HepG2 (cell line): ENCODE data around the gene NUP153. TPM values are rescaled to one million over a fixed set of nuclear protein-coding genes. Genes with fewer than 3 reads are reported as not detected.
A peak's percentile ranks its signal among the peaks of the same experiment; 100 is the strongest.
"Not testable (repeated sequence)": the region's sequence is repeated elsewhere in the genome, so short reads cannot be mapped to it uniquely, and the experiment has no call there.

Experiments
- ATAC-seq: fragments of 200-7000 bp; cut with Tn5 transposase; 3 replicates; pipeline ENCODE4 v1.9.1; 2020; ENCODE audit warnings: mild to moderate bottlenecking, moderate library complexity
- BruUV-seq: library from RNA; stranded (reverse); fragments of 400-500 nt; replicated peaks from 2 replicates; lab custom pipeline; 2021; lab: Mats Ljungman, UMichigan
- CTCF ChIA-PET: fragments of 300-600 bp; formaldehyde crosslinking; extraction: SDS; loops from one replicate; lab custom pipeline; 2021; ENCODE audit warnings: low total read pairs, inconsistent platforms, low intra/inter-chr PET ratio; lab: Yijun Ruan, JAX
- POLR2A ChIA-PET: fragments of 350-600 bp; sonication (Branson Sonifier 250); formaldehyde crosslinking; loops from one replicate; lab custom pipeline; 2020; ENCODE audit warnings: antibody characterized with exemption, inconsistent platforms; lab: Yijun Ruan, JAX
- DNase-seq: peaks from one replicate; pipeline ENCODE4 v3.0.0-alpha.2; 2015; ENCODE audit warnings: low spot score
- FAIRE-seq: peaks from 3 replicates; lab custom pipeline; 2011; peaks lifted over from hg19 to GRCh38; lab: Jason Lieb, UNC
- H2AFZ ChIP-seq: one replicate; pipeline ENCODE4 v1.6.1; 2011; ENCODE audit warnings: low read length, inconsistent platforms
- H3K27ac ChIP-seq: fragments of 300-600 bp; 3 replicates; pipeline ENCODE4 v1.8.0; 2011; ENCODE audit warnings: mixed run types, mild to moderate bottlenecking, mixed read lengths, low read length, inconsistent platforms; ENCODE audit not compliant: insufficient read depth; ENCODE audit errors: extremely low read length
- H3K27me3 ChIP-seq, 2 experiments: fragments of 200-600 bp in 1 of 2; 2 replicates in 1 of 2; 3 replicates in 1 of 2; pipeline versions ENCODE4 v1.6.0 to v1.8.0; 2011; ENCODE audit warnings: low read length in 2 of 2, mild to moderate bottlenecking in 2 of 2, moderate library complexity in 2 of 2, inconsistent platforms in 1 of 2; ENCODE audit not compliant: insufficient read depth in 2 of 2, control insufficient read depth in 1 of 2
- H3K36me3 ChIP-seq, 2 experiments: fragments of 200-600 bp in 1 of 2; replicated peaks in 1 of 2; 2 replicates in 1 of 2; 3 replicates in 1 of 2; pipeline versions ENCODE4 v1.5.1 to v1.8.0; 2011; ENCODE audit warnings: low read length in 2 of 2, inconsistent platforms in 1 of 2; ENCODE audit not compliant: insufficient read depth in 2 of 2, control insufficient read depth in 1 of 2
- H3K4me1 ChIP-seq: 2 replicates; pipeline ENCODE4 v1.5.1; 2012; ENCODE audit warnings: low read length, inconsistent platforms; ENCODE audit not compliant: insufficient read depth
- H3K4me2 ChIP-seq: 2 replicates; pipeline ENCODE4 v1.6.0; 2011; ENCODE audit warnings: low read depth, low read length, inconsistent platforms
- H3K4me3 ChIP-seq, 3 experiments: fragments of 200-600 bp in 1 of 3; sonication (generic), shearing (Covaris generic) in 1 of 3; replicated peaks in 1 of 3; 2 replicates each; pipeline ENCODE4 v1.5.1; 2011 to 2016; ENCODE audit warnings: low read length in 3 of 3, inconsistent platforms in 2 of 3, low read depth in 2 of 3, mild to moderate bottlenecking in 2 of 3, control low read depth in 1 of 3, mixed read lengths in 1 of 3; ENCODE audit not compliant: insufficient read depth in 1 of 3
- H3K79me2 ChIP-seq: one replicate; pipeline ENCODE4 v1.6.1; 2011; ENCODE audit warnings: low read length, inconsistent platforms; ENCODE audit not compliant: insufficient read depth
- H3K9ac ChIP-seq: 2 replicates; pipeline ENCODE4 v1.6.0; 2011; ENCODE audit warnings: mild to moderate bottlenecking, low read depth, low read length, inconsistent platforms; ENCODE audit not compliant: insufficient read depth
- H3K9me3 ChIP-seq: 2 replicates; pipeline ENCODE4 v1.5.1; 2012; ENCODE audit warnings: mild to moderate bottlenecking, low read length
- H4K20me1 ChIP-seq: 2 replicates; pipeline ENCODE4 v1.6.0; 2011; ENCODE audit warnings: inconsistent platforms, mild to moderate bottlenecking, low read length, moderate library complexity; ENCODE audit not compliant: insufficient read depth
- DRAP1 ChIP-seq: IDR thresholded peaks from 2 replicates; pipeline ENCODE4 v1.6.1; 2016; ENCODE audit warnings: missing genetic modification reagents, missing compliant biosample characterization
- MED8 ChIP-seq: sonication (generic); formaldehyde crosslinking; IDR thresholded peaks from 2 replicates; pipeline ENCODE4 v1.8.1; 2023; ENCODE audit warnings: mild to moderate bottlenecking, missing genetic modification reagents; ENCODE audit not compliant: insufficient replicate concordance
- NFYB ChIP-seq: sonication (generic); formaldehyde crosslinking; IDR thresholded peaks from 2 replicates; pipeline ENCODE4 v1.4.0; 2020; ENCODE audit warnings: missing genetic modification reagents
- NFYC ChIP-seq: IDR thresholded peaks from 2 replicates; pipeline ENCODE4 v1.6.1; 2016; ENCODE audit warnings: missing genetic modification reagents, missing compliant biosample characterization
- POGZ ChIP-seq: sonication (generic); formaldehyde crosslinking; IDR thresholded peaks from 2 replicates; pipeline ENCODE4 v1.4.0; 2020; ENCODE audit warnings: mild to moderate bottlenecking, missing genetic modification reagents
- ZMYM4 ChIP-seq: sonication (generic); formaldehyde crosslinking; IDR thresholded peaks from 2 replicates; pipeline ENCODE4 v1.8.1; 2023; ENCODE audit warnings: mild to moderate bottlenecking, missing genetic modification reagents
- ZNF317 ChIP-seq: sonication (generic); formaldehyde crosslinking; IDR thresholded peaks from 2 replicates; pipeline ENCODE4 v1.5.0; 2020; ENCODE audit warnings: mild to moderate bottlenecking, missing genetic modification reagents
- ZNF605 ChIP-seq: sonication (generic); formaldehyde crosslinking; IDR thresholded peaks from 2 replicates; pipeline ENCODE4 v1.8.0; 2022; ENCODE audit warnings: mild to moderate bottlenecking, missing genetic modification reagents
- WGBS: methylation state at CpG from one replicate; pipeline ENCODE4 v1.1.6; 2017; ENCODE audit warnings: low lambda C conversion rate; 5-methylcytosine and 5-hydroxymethylcytosine counted together
- in situ Hi-C: cut with HindIII; loops from 2 replicates; pipeline ENCODE4 v1.10.0; 2017; ENCODE audit warnings: low pct_unique_long_range_greater_than_20kb; ENCODE audit not compliant: extremely low pct_ligation_motif_present
- intact Hi-C: fragments of 100-400 bp; cut with micrococcal nuclease; formaldehyde crosslinking; loops from one replicate; pipeline ENCODE4 v1.10.0; 2022; ENCODE audit not compliant: unreplicated experiment
- polyA plus RNA-seq, 8 experiments: library from polyadenylated mRNA; depleted of rRNA in 3 of 8; stranded (reverse) in 7 of 8; unstranded in 1 of 8; fragments of >200 nt; fragmentation: Illumina TruSeq in 4 of 8; extraction: Trizol in 4 of 8; gene quantifications; 2 replicates each; pipeline versions ENCODE4 v1.2.1 to v1.2.3, GENCODE V29; 2011 to 2016; ENCODE audit warnings: low read depth in 4 of 8, missing spikeins in 1 of 8, mixed read lengths in 1 of 8; ENCODE audit not compliant: insufficient read depth in 1 of 8
- total RNA-seq, 5 experiments: library from RNA; depleted of rRNA; stranded (reverse); fragments of >200 nt; fragmentation: Illumina TruSeq; extraction: Trizol; gene quantifications; 2 replicates each; pipeline ENCODE4 v1.2.3, GENCODE V29; 2016; ENCODE audit warnings: low read depth in 1 of 5
- TF ChIP-seq, protein P1 (sequence below): sonication (generic); formaldehyde crosslinking; IDR thresholded peaks from 2 replicates; pipeline ENCODE4 v1.5.1; 2020; ENCODE audit warnings: mild to moderate bottlenecking, missing genetic modification reagents, moderate library complexity

NUP153 gene
- total and polyA plus RNA-seq, 2 of the 13 experiments (the other 11 are each of a cell fraction or from before 2014, with no cell fraction given): 29.8 to 55.2 TPM

GRCh38 chr6:17745324-17745723 lies 38.6 kb upstream of the NUP153 start:
- ATAC-seq, H3K36me3 ChIP-seq, H3K4me3 ChIP-seq, H3K9ac ChIP-seq, H3K79me2 ChIP-seq, FAIRE-seq, H3K27ac ChIP-seq, CTCF ChIA-PET, H3K4me2 ChIP-seq, DNase-seq, H2AFZ ChIP-seq, in situ Hi-C loops, BruUV-seq, H3K9me3 ChIP-seq, intact Hi-C loops, H4K20me1 ChIP-seq, H3K27me3 ChIP-seq: not testable (repeated sequence)
- H3K4me1 ChIP-seq: peaks cover 35% of the 10 kb centered on the region
- TF ChIP-seq, protein P1, sequence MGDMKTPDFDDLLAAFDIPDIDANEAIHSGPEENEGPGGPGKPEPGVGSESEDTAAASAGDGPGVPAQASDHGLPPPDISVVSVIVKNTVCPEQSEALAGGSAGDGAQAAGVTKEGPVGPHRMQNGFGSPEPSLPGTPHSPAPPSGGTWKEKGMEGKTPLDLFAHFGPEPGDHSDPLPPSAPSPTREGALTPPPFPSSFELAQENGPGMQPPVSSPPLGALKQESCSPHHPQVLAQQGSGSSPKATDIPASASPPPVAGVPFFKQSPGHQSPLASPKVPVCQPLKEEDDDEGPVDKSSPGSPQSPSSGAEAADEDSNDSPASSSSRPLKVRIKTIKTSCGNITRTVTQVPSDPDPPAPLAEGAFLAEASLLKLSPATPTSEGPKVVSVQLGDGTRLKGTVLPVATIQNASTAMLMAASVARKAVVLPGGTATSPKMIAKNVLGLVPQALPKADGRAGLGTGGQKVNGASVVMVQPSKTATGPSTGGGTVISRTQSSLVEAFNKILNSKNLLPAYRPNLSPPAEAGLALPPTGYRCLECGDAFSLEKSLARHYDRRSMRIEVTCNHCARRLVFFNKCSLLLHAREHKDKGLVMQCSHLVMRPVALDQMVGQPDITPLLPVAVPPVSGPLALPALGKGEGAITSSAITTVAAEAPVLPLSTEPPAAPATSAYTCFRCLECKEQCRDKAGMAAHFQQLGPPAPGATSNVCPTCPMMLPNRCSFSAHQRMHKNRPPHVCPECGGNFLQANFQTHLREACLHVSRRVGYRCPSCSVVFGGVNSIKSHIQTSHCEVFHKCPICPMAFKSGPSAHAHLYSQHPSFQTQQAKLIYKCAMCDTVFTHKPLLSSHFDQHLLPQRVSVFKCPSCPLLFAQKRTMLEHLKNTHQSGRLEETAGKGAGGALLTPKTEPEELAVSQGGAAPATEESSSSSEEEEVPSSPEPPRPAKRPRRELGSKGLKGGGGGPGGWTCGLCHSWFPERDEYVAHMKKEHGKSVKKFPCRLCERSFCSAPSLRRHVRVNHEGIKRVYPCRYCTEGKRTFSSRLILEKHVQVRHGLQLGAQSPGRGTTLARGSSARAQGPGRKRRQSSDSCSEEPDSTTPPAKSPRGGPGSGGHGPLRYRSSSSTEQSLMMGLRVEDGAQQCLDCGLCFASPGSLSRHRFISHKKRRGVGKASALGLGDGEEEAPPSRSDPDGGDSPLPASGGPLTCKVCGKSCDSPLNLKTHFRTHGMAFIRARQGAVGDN (CRISPR knock-in tag): peak; percentile 18; the same call in 1 of the 2 replicates
- POLR2A ChIA-PET: interaction anchor here (1.7 kb wide), 1 partner anchor 39 kb away, joined by 13 read pairs; the partner anchor contains the start of gene NUP153
- 96% methylated on average over 22 of the region's 35 CpGs for WGBS

DNA sequence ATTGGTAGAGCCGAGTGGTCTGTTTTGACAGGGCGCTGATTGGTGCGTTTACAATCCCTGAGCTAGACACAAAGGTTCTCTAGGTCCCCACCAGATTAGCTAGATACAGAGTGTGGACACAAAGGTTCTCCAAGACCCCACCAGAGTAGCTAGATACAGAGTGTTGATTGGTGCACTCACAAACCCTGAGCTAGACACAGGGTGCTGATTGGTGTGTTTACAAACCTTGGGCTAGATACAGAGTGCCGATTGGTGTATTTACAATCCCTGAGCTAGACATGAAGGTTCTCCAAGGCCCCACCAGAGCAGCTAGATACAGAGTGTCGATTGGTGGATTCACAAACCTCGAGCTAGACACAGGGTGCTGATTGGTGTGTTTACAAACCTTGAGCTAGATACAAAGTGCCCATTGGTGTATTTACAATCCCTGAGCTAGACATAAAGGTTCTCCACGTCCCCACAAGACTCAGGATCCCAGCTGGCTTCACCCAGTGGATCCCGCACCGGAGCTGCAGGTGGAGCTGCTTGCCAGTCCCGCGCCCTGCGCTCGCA lies 38.1 kb upstream of the NUP153 start:
- H3K36me3 ChIP-seq, H3K79me2 ChIP-seq, CTCF ChIA-PET, H4K20me1 ChIP-seq, H3K9ac ChIP-seq, H3K27me3 ChIP-seq, BruUV-seq, FAIRE-seq, H2AFZ ChIP-seq, in situ Hi-C loops, intact Hi-C loops, H3K9me3 ChIP-seq, ATAC-seq: not testable (repeated sequence)
- 72% methylated on average over 9 of the region's 13 CpGs for WGBS
- H3K4me1 ChIP-seq: peaks cover 35% of the 10 kb centered on the region
- H3K27ac ChIP-seq: peak overlapping the region; percentile 61
- DNase-seq: peak; percentile 17
- peak overlapping the region; percentile 93 for H3K4me2 ChIP-seq
- POLR2A ChIA-PET: interaction anchor here (1.2 to 1.9 kb wide), 6 partner anchors 14 to 46 kb away, joined by 3 to 13 read pairs (median 6); partner anchors contain the start of gene NUP153
- peak overlapping the region in 1 of 3 experiments; percentile 63; a peak in 1 of 6 replicates for H3K4me3 ChIP-seq
- 0 out of 2 replicates have a peak, but pooled peaks have one; percentile 0 for TF ChIP-seq DRAP1 (CRISPR knock-in tag)
- peak; percentile 64; the same call in 1 of the 2 replicates for TF ChIP-seq POGZ (CRISPR knock-in tag)
- peak; percentile 47; the same call in 1 of the 2 replicates for TF ChIP-seq ZNF317 (CRISPR knock-in tag)
- peak; percentile 89 for TF ChIP-seq ZMYM4 (CRISPR knock-in tag)
- peak; percentile 79 for TF ChIP-seq NFYB (CRISPR knock-in tag)
- 0 out of 2 replicates have a peak, but pooled peaks have one; percentile 12 for TF ChIP-seq ZNF605 (CRISPR knock-in tag)
- TF ChIP-seq NFYC (CRISPR knock-in tag): peak; percentile 78
- peak; percentile 54 for TF ChIP-seq MED8 (CRISPR knock-in tag)
